Trophoblast cell (in vitro differentiated cells and primary cell): ENCODE results near the gene HMGXB3.

Experiments
- DNase-seq, 2 donors: peaks; one replicate each; pipeline ENCODE4 v3.0.0-alpha.2; 2016
- H2AFZ ChIP-seq: 2 replicates; pipeline ENCODE4 v1.6.1; 2013; ENCODE audit warnings: low read length, moderate library complexity, mild to moderate bottlenecking; ENCODE audit not compliant: insufficient read depth, poor library complexity
- H2AK5ac ChIP-seq: 2 replicates; pipeline ENCODE4 v1.6.1; 2013; ENCODE audit warnings: mild to moderate bottlenecking, low read length
- H2BK120ac ChIP-seq: 2 replicates; pipeline ENCODE4 v1.6.1; 2013; ENCODE audit warnings: low read length, mild to moderate bottlenecking, moderate library complexity; ENCODE audit not compliant: insufficient read depth, poor library complexity
- H2BK12ac ChIP-seq: 2 replicates; pipeline ENCODE4 v1.6.1; 2013; ENCODE audit warnings: mild to moderate bottlenecking, low read length, moderate library complexity
- H2BK5ac ChIP-seq: 2 replicates; pipeline ENCODE4 v1.6.1; 2013; ENCODE audit warnings: low read length, low read depth, moderate library complexity, mild to moderate bottlenecking; ENCODE audit not compliant: poor library complexity
- H3K14ac ChIP-seq: 2 replicates; pipeline ENCODE4 v1.6.1; 2013; ENCODE audit warnings: mild to moderate bottlenecking, low read length
- H3K18ac ChIP-seq: 2 replicates; pipeline ENCODE4 v1.6.1; 2013; ENCODE audit warnings: mild to moderate bottlenecking, low read length
- H3K23ac ChIP-seq: 2 replicates; pipeline ENCODE4 v1.6.1; 2013; ENCODE audit warnings: low read length
- H3K27ac ChIP-seq: 2 replicates; pipeline ENCODE4 v1.5.1; 2013; ENCODE audit warnings: low read depth, mild to moderate bottlenecking, inconsistent platforms, low read length, moderate library complexity
- H3K27me3 ChIP-seq: 2 replicates; pipeline ENCODE4 v1.6.1; 2013; ENCODE audit warnings: inconsistent platforms, mild to moderate bottlenecking, low read length, moderate library complexity; ENCODE audit not compliant: insufficient read depth
- H3K36me3 ChIP-seq, 2 experiments: 1 replicate in 1 of 2; 2 replicates in 1 of 2; pipeline ENCODE4 v1.6.1; 2013; ENCODE audit warnings: low read length in 2 of 2, mild to moderate bottlenecking in 2 of 2, moderate library complexity in 1 of 2; ENCODE audit not compliant: insufficient read depth in 2 of 2, control insufficient read depth in 1 of 2
- H3K4ac ChIP-seq: 2 replicates; pipeline ENCODE4 v1.6.1; 2013; ENCODE audit warnings: low read depth, mild to moderate bottlenecking, low read length, moderate library complexity
- H3K4me1 ChIP-seq, 2 experiments: 1 replicate in 1 of 2; 2 replicates in 1 of 2; pipeline ENCODE4 v1.6.1; 2013; ENCODE audit warnings: low read length in 2 of 2, mild to moderate bottlenecking in 2 of 2, moderate library complexity in 1 of 2; ENCODE audit not compliant: insufficient read depth in 2 of 2, control insufficient read depth in 1 of 2
- H3K4me2 ChIP-seq: 2 replicates; pipeline ENCODE4 v1.6.1; 2013; ENCODE audit warnings: inconsistent platforms, mild to moderate bottlenecking, low read length, moderate library complexity
- H3K4me3 ChIP-seq: 2 replicates; pipeline ENCODE4 v1.5.1; 2013; ENCODE audit warnings: mild to moderate bottlenecking, low read depth, low read length, inconsistent platforms
- H3K79me1 ChIP-seq: one replicate; pipeline ENCODE4 v1.6.1; 2013; ENCODE audit warnings: low read length
- H3K79me2 ChIP-seq: 2 replicates; pipeline ENCODE4 v1.6.1; 2013; ENCODE audit warnings: low read length, mild to moderate bottlenecking; ENCODE audit not compliant: control insufficient read depth, insufficient read depth, poor library complexity
- H3K9ac ChIP-seq: 2 replicates; pipeline ENCODE4 v1.6.1; 2013; ENCODE audit warnings: mild to moderate bottlenecking, low read length
- H3K9me3 ChIP-seq: 2 replicates; pipeline ENCODE4 v1.6.1; 2013; ENCODE audit warnings: low read depth, mild to moderate bottlenecking, control low read depth, inconsistent platforms, low read length; ENCODE audit not compliant: insufficient read depth
- H4K12ac ChIP-seq: 2 replicates; pipeline ENCODE4 v1.6.1; 2013; ENCODE audit warnings: low read depth, mild to moderate bottlenecking, low read length, moderate library complexity
- H4K8ac ChIP-seq: 2 replicates; pipeline ENCODE4 v1.6.1; 2013; ENCODE audit warnings: low read depth, mild to moderate bottlenecking, low read length, moderate library complexity
- H4K91ac ChIP-seq: one replicate; pipeline ENCODE4 v1.6.1; 2013; ENCODE audit warnings: low read depth, mild to moderate bottlenecking, low read length, moderate library complexity
- WGBS: extraction: QIAGEN DNeasy Blood & Tissue Kit; methylation state at CpG from one replicate; pipeline ENCODE4 v1.1.7; 2013; ENCODE audit warnings: missing lambda C conversion rate; ENCODE audit not compliant: insufficient read length, insufficient coverage; ENCODE audit errors: extremely low coverage; 5-methylcytosine and 5-hydroxymethylcytosine counted together

HMGXB3 gene

DNA sequence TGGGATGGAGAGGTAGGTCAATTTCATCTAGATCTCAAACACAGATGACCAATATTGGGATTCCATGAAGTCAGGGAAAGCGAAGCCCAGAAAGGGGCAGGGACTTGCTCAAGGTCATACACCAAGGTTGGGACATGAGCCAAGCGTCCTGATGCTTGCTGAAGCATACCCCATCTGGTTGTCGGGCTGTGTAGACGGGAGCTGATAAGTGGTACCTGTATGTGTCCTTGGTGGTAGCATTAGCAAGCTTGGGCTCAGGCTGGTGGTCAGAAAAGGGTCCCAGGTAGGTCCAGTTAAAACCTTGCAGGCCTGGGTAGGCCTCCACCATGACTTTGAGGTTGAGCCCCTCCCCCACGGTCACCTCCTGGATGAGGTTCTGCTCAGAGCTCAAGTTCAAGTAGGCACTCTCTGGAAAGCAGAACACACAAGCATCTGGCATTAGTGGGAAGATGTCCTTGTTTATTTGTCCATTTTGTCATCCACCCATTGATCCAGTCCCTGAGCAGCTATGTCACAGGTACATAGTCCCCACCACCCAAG is 72.6 kb downstream of the HMGXB3 start:
- no peak overlapping the region for H2BK5ac ChIP-seq
- H4K91ac ChIP-seq, result no peak overlapping the region
- DNase-seq, result no peak
- no peaks in the 10 kb centered on the region for H3K27me3 ChIP-seq
- no peaks in the 10 kb centered on the region for H3K79me1 ChIP-seq
- no peaks in the 10 kb centered on the region for H3K4me1 ChIP-seq
- H2AFZ ChIP-seq, result no peak overlapping the region
- no peak overlapping the region for H4K12ac ChIP-seq
- no peak overlapping the region for H3K18ac ChIP-seq
- no peak overlapping the region for H3K27ac ChIP-seq
- H3K9me3 ChIP-seq, result no peaks in the 10 kb centered on the region
- H2BK12ac ChIP-seq, result no peak overlapping the region
- H3K4me2 ChIP-seq, result no peak overlapping the region
- no CpG with 5 or more reads among the region's 5 CpGs for WGBS
- no peak overlapping the region for H3K9ac ChIP-seq
- no peak overlapping the region for H2AK5ac ChIP-seq
- H3K23ac ChIP-seq, result no peak overlapping the region
- no peak overlapping the region for H3K4me3 ChIP-seq
- H3K79me2 ChIP-seq, result no peaks in the 10 kb centered on the region
- no peak overlapping the region for H3K4ac ChIP-seq
- H4K8ac ChIP-seq, result no peak overlapping the region
- no peak overlapping the region for H3K14ac ChIP-seq
- H2BK120ac ChIP-seq, result no peak overlapping the region
- peaks cover 30 to 46% of the 10 kb centered on the region in 2 experiments for H3K36me3 ChIP-seq

DNA sequence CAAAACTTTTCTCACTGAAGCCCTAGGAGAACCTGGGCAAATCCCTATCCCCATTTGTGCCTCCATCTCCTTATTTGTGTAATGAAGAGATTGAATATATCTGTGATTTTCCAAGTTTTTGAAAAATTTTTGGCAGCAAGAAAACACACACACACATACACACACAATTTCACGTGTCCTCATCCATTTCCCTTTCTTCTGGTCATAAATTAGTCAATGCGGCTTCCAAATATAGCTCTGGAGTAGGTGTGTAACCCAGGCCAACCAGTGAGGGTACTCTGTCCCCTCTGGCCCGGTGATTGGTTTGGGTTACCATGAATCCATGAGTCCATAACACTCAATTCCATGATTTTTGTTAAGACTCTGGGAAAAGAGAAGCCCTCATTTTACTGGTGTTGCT is 73.1 kb downstream of the HMGXB3 start:
- no peaks in the 10 kb centered on the region for H3K9me3 ChIP-seq
- H3K4ac ChIP-seq, result no peak overlapping the region
- peaks cover 31 to 45% of the 10 kb centered on the region in 2 experiments for H3K36me3 ChIP-seq
- no peak overlapping the region for H3K14ac ChIP-seq
- no peak overlapping the region for H2AFZ ChIP-seq
- no peak overlapping the region for H2AK5ac ChIP-seq
- no peak overlapping the region for H3K4me3 ChIP-seq
- H2BK5ac ChIP-seq, result no peak overlapping the region
- no peaks in the 10 kb centered on the region for H3K79me1 ChIP-seq
- no peak overlapping the region for H3K18ac ChIP-seq
- no peak overlapping the region for H4K12ac ChIP-seq
- no peak overlapping the region for H2BK12ac ChIP-seq
- no peaks in the 10 kb centered on the region for H3K27me3 ChIP-seq
- DNase-seq, result no peak
- no peak overlapping the region for H4K91ac ChIP-seq
- no CpG with 5 or more reads among the region's 3 CpGs for WGBS
- H3K23ac ChIP-seq, result no peak overlapping the region
- H4K8ac ChIP-seq, result no peak overlapping the region
- no peak overlapping the region for H3K4me2 ChIP-seq
- no peaks in the 10 kb centered on the region for H3K79me2 ChIP-seq
- H3K27ac ChIP-seq, result no peak overlapping the region
- H2BK120ac ChIP-seq, result no peak overlapping the region
- no peaks in the 10 kb centered on the region for H3K4me1 ChIP-seq
- H3K9ac ChIP-seq, result no peak overlapping the region

DNA sequence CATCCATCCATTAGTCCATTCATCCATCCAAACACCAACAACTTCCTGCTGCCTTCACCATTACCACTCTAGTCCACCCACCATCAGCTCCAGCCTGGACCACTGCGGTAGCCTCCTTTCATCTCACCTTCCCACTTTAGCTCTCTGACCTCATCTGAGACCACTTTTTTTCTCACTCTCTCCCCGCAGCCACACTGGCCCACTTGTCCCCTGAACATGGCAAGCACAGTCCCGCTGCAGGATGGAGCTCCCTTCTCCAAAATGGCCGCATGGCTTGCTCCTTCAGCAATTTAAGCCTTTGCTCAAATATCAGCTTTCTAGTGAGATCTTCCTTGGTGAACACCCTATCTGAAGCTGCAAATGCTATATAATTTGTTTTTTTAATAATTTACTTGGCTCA is 74.7 kb downstream of the HMGXB3 start:
- Histone ChIP-seq H2BK120ac (no peak overlapping the region), H3K18ac (no peak overlapping the region), H3K27ac (no peak overlapping the region), H4K91ac (no peak overlapping the region), H3K4ac (no peak overlapping the region), H2BK12ac (no peak overlapping the region), H3K27me3 (no peaks in the 10 kb centered on the region), H4K12ac (no peak overlapping the region), H3K4me2 (no peak overlapping the region), H3K36me3 (peaks cover 25 to 48% of the 10 kb centered on the region in 2 experiments), H2AK5ac (no peak overlapping the region), H4K8ac (no peak overlapping the region), H3K9ac (no peak overlapping the region), H3K23ac (no peak overlapping the region), H3K79me1 (no peaks in the 10 kb centered on the region), H3K4me1 (no peaks in the 10 kb centered on the region), H2AFZ (no peak overlapping the region), H3K4me3 (no peak overlapping the region), H3K79me2 (no peaks in the 10 kb centered on the region), H2BK5ac (no peak overlapping the region), H3K14ac (no peak overlapping the region), H3K9me3 (no peaks in the 10 kb centered on the region)
- DNase-seq, result no peak
- no CpG with 5 or more reads among the region's 4 CpGs for WGBS

GRCh38 chr5:150075806-150076205 is 75.3 kb downstream of the HMGXB3 start:
- Histone ChIP-seq H3K79me1 (no peaks in the 10 kb centered on the region), H3K9me3 (no peaks in the 10 kb centered on the region), H3K79me2 (no peaks in the 10 kb centered on the region), H3K18ac (no peak overlapping the region), H3K4me2 (no peak overlapping the region), H4K12ac (no peak overlapping the region), H3K9ac (no peak overlapping the region), H3K4ac (no peak overlapping the region), H3K27me3 (no peaks in the 10 kb centered on the region), H2AK5ac (no peak overlapping the region), H3K36me3 (peaks cover 31 to 51% of the 10 kb centered on the region in 2 experiments), H4K91ac (no peak overlapping the region), H3K14ac (no peak overlapping the region), H4K8ac (no peak overlapping the region), H3K4me3 (no peak overlapping the region), H2AFZ (no peak overlapping the region), H2BK120ac (no peak overlapping the region), H3K23ac (no peak overlapping the region), H3K27ac (no peak overlapping the region), H2BK12ac (no peak overlapping the region), H2BK5ac (no peak overlapping the region), H3K4me1 (no peaks in the 10 kb centered on the region)
- no CpG with 5 or more reads among the region's 4 CpGs for WGBS
- DNase-seq, result peak in 1 of 2 donors; percentile 38
